Measurements from ENCODE around the gene MTRFR.

DNA sequence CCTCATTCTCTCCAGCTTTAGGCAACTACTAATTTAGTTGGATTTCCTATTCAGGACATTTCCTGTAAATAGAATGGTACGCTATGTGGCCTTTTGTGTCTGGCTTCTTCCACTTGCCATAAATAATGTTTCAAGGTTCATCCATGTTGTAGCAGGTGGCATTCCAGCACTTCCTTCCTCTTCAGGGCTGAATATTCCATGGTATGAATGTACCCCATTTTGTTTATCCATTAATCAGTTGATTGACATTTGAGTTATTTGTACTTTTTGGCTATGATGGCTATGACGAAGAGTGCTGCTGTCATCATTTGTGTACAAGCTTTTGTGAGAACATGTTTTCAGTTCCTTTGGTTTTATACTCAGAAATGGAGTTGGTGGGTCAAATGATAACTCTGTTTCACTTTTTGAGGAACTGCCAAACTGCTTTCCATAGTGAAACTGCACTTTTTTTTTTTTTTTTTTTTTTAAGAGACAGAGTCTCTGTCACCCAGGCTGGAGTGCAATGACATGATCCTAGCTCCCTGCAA is 44.9 kb downstream of the MTRFR start:
- TF ChIP-seq, protein P1, sequence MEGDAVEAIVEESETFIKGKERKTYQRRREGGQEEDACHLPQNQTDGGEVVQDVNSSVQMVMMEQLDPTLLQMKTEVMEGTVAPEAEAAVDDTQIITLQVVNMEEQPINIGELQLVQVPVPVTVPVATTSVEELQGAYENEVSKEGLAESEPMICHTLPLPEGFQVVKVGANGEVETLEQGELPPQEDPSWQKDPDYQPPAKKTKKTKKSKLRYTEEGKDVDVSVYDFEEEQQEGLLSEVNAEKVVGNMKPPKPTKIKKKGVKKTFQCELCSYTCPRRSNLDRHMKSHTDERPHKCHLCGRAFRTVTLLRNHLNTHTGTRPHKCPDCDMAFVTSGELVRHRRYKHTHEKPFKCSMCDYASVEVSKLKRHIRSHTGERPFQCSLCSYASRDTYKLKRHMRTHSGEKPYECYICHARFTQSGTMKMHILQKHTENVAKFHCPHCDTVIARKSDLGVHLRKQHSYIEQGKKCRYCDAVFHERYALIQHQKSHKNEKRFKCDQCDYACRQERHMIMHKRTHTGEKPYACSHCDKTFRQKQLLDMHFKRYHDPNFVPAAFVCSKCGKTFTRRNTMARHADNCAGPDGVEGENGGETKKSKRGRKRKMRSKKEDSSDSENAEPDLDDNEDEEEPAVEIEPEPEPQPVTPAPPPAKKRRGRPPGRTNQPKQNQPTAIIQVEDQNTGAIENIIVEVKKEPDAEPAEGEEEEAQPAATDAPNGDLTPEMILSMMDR (conservative IDR thresholded peaks at IDR 0.05), result no peak
- no peak for TF ChIP-seq ZFX (IDR thresholded peaks at IDR 0.05)
